Loucy (cell line): ENCODE measurements around the gene AKAP5.

Experiments
- EZH2phosphoT487 ChIP-seq: fragments of 200-600 bp; IDR thresholded peaks from 2 replicates; pipeline ENCODE4 v1.6.1; 2018; ENCODE audit warnings: antibody characterized with exemption, mild to moderate bottlenecking, moderate library complexity, borderline replicate concordance
- TF ChIP-seq, protein P1 (sequence below): fragments of 200-600 bp; sonication (generic); conservative IDR thresholded peaks from 2 replicates; pipeline ENCODE4 v1.5.1; 2014; ENCODE audit warnings: mild to moderate bottlenecking, antibody characterized with exemption, low read length

DNA sequence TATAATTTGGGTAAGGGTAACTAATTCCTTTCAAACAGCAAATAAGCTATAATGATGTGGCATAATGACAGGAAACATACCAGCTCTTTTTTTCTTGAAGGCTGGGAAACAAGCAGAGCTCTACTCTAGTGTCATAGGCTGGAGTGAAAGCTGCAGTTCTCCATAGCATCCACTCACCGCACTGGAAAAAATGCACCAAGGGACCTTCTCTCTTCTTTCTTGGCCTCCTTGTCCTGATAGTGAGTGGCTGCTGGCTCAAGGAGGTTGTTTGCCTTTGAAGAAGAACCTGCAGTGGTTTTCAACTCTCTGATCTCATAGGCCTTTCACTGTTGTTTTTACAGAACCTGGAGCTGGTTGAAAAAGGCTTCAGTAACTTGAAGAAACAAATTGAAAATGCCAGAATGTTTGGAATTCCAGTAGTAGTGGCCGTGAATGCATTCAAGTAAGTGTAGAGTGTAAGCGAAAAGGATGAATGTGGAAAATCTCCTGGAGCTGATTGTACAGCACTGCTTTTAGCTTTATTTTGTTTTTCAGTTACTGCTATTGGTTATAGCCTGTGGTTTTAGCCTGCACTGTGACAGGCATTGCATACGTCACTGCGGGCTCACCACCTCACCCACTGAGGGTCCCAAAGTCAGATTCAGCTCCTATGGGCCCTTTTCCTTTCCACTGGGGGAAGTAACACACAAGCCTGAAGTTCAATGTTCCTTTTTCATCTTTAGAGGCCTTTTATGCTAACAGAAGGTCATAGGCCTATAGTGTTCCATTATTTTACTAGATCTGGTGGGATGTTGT lies 17.2 kb upstream of the AKAP5 start:
- TF ChIP-seq, protein P1, sequence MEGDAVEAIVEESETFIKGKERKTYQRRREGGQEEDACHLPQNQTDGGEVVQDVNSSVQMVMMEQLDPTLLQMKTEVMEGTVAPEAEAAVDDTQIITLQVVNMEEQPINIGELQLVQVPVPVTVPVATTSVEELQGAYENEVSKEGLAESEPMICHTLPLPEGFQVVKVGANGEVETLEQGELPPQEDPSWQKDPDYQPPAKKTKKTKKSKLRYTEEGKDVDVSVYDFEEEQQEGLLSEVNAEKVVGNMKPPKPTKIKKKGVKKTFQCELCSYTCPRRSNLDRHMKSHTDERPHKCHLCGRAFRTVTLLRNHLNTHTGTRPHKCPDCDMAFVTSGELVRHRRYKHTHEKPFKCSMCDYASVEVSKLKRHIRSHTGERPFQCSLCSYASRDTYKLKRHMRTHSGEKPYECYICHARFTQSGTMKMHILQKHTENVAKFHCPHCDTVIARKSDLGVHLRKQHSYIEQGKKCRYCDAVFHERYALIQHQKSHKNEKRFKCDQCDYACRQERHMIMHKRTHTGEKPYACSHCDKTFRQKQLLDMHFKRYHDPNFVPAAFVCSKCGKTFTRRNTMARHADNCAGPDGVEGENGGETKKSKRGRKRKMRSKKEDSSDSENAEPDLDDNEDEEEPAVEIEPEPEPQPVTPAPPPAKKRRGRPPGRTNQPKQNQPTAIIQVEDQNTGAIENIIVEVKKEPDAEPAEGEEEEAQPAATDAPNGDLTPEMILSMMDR, result no peak
- no peak for TF ChIP-seq EZH2phosphoT487
